Ovary (tissue), 3 donors: ENCODE data around the gene NCOA5.

Source experiments
- EP300 ChIP-seq: sonication (generic); formaldehyde crosslinking; IDR thresholded peaks from one replicate; pipeline ENCODE4 v1.6.1; 2017; ENCODE audit warnings: antibody characterized with exemption
- POLR2A ChIP-seq: fragments of 450-650 bp; IDR thresholded peaks from one replicate; pipeline ENCODE4 v1.6.1; 2017; ENCODE audit warnings: antibody characterized with exemption, mild to moderate bottlenecking, moderate library complexity
- TF ChIP-seq, protein P1 (sequence below), 3 donors: fragments of 450-650 bp in 2 of 3; fragments of 200-600 bp in 1 of 3; IDR thresholded peaks; one replicate each; pipeline versions ENCODE4 v1.5.1 to v1.8.0; 2016 to 2022; ENCODE audit warnings: antibody characterized with exemption in 3 of 3, mild to moderate bottlenecking in 1 of 3
- donor health status: DM: no; HTN: no; CAD: no.

DNA sequence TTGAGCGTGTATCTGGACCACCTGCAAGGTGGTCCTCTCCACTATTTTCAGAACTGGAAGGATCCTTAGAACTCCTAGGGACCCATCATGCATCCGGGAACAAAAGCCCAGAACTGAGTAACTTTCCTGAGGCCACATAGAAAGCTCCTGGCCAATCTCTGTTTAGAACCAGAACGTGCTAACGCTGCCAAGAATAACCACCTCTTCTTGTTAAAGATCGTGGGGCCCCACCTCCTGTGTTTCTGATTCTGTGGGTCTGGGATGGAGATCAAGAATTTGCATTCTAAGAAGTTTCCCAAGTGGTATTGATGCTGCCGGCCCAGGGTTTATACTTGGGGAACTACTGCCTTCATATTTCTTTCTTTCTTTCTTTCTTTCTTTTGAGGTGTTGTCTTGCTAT is 41.6 kb upstream of the NCOA5 start:
- TF ChIP-seq, protein P1, sequence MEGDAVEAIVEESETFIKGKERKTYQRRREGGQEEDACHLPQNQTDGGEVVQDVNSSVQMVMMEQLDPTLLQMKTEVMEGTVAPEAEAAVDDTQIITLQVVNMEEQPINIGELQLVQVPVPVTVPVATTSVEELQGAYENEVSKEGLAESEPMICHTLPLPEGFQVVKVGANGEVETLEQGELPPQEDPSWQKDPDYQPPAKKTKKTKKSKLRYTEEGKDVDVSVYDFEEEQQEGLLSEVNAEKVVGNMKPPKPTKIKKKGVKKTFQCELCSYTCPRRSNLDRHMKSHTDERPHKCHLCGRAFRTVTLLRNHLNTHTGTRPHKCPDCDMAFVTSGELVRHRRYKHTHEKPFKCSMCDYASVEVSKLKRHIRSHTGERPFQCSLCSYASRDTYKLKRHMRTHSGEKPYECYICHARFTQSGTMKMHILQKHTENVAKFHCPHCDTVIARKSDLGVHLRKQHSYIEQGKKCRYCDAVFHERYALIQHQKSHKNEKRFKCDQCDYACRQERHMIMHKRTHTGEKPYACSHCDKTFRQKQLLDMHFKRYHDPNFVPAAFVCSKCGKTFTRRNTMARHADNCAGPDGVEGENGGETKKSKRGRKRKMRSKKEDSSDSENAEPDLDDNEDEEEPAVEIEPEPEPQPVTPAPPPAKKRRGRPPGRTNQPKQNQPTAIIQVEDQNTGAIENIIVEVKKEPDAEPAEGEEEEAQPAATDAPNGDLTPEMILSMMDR (IDR thresholded peaks at IDR 0.05) = no peak
- TF ChIP-seq POLR2A = no peak
- TF ChIP-seq EP300 = no peak
